ENCODE measurements around the gene BMPR1B.
"Not testable (repeated sequence)": the region's sequence is repeated elsewhere in the genome, so short reads cannot be mapped to it uniquely, and the experiment has no call there.

BMPR1B gene

DNA sequence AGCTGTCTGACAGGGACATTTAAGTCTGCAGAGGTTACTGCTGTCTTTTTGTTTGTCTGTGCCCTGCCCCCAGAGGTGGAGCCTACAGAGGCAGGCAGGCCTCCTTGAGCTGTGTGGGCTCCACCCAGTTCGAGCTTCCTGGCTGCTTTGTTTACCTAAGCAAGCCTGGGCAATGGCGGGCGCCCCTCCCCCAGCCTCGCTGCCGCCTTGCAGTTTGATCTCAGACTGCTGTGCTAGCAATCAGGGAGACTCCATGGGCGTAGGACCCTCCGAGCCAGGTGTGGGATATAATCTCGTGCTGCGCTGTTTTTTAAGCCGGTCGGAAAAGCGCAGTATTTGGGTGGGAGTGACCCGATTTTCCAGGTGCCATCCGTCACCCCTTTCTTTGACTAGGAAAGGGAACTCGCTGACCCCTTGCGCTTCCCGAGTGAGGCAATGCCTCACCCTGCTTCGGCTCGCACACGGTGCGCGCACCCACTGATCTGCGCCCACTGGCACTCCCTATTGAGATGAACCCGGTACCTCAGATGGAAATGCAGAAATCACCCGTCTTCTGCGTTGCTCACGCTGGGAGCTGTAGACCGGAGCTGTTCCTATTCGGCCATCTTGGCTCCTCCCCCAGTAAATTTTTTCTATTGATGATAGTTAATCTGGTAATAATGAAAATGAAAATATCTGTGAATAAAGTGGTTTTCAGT is 83.6 kb downstream of the BMPR1B start:
- not testable (repeated sequence) for DNase-seq

DNA sequence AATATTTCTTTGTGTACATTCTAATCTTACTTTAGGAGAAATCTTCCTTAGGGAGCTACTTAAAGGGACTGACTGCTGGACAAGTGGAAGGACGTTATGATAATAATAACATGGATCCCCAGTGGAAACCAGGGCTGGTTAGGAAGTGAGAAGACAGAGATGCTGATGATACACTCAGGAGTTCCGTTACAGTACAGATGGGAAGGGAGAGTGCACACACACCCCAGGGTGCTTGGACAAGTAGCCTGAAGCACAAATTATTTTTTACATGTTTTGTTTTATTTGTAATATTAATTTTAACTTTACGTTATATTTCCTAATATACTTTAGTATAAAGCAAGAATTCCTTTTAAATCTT is 84.1 kb downstream of the BMPR1B start:
- DNase-seq: no peak

DNA sequence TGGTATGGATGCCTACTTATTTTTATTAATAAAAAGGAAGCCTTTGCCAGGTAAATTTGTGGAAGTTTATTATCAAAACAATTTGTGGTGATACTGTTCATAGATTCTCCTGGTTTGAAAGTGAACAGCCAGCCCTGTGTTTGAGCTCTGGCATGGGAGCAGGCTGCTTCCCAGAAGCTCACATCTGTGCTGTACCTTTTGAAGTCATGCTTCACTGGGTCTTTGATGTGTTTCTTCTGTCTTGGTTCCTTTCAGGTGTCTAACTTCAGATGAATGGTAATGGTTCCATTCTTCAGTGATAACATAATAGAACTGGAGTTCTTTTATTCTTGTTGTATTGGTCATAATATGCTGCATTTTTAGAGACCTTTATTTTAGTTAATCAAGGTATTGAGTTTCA is 85.5 kb downstream of the BMPR1B start:
- DNase-seq: no peak

- DNase-seq: no peak
Observed at GRCh38 chr4:94848326-94848725, 90.6 kb downstream of the BMPR1B start.

GRCh38 chr4:94849901-94850300 is 92.1 kb downstream of the BMPR1B start:
- DNase-seq: no peak

GRCh38 chr4:94852616-94853015 is 94.9 kb downstream of the BMPR1B start:
- no peak for DNase-seq

GRCh38 chr4:94856030-94856429 is 98.3 kb downstream of the BMPR1B start:
- DNase-seq: no peak

DNA sequence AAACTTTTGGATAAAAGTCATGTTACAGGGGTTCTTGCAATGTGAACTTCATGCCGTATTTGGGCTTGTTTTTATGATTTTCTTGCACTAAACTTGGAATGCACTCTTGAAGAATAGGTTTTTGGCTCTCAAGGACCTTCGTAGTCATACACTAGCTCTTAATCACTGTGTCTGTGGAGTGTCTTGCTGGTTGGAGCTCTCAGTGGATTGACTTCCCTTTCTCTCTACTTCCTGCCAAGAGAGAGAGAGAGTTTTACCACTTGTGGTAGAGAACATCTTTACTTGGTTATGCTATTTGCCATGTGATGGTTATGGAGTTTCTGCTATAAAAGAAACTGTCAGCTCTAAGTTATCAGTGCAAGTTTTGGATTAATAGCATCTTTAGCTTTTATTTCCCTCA is 112.4 kb downstream of the BMPR1B start:
- no peak for DNase-seq

- no peak for DNase-seq
Observed at GRCh38 chr4:94871644-94872305, 114.0 kb downstream of the BMPR1B start.

- DNase-seq: no peak
Observed at GRCh38 chr4:94877973-94878372, 120.2 kb downstream of the BMPR1B start.

GRCh38 chr4:94880956-94881355 is 123.2 kb downstream of the BMPR1B start:
- no peak for DNase-seq

DNA sequence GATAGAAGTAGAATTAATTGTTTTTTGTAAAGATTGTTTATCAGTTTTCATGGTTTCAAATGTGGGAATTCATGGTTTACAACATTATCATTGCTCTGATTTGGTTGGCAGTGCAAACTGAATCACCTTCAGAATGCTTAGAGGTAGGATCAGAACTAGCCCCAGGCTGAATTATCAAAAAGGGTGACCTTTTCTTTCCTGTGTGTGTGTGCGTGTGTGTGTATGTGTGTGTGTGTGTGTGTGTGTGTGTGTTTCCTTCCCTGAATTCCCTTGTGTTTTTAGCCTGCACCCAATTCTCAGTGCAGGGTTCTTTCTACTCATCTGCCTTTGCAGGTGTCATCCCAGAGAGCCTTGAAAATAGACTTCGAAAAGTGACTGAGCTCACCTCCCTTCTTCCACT is 125.0 kb downstream of the BMPR1B start:
- no peak for DNase-seq

- no peak for DNase-seq
Observed at GRCh38 chr4:94887027-94887426, 129.3 kb downstream of the BMPR1B start.

DNA sequence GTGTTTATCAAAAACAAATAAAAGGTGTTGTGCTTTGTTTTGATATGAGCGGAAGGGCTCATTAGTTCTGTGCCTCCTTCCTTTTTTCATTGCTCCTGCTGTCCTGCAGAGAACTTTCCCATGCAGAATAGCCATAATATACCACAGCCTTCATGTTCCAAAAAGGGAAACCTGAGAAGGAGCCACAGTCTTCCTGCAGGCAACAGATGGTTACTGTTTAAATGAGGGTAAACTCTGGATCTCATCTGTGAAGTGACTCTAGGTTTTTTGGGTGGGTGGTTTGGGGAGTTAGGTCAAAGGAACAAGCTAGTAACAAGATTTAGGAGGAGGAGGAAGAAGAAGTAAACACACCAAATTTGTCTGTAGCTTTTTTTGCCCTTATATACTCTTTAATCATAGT is 131.8 kb downstream of the BMPR1B start:
- peak; percentile 3 to 50 for DNase-seq

DNA sequence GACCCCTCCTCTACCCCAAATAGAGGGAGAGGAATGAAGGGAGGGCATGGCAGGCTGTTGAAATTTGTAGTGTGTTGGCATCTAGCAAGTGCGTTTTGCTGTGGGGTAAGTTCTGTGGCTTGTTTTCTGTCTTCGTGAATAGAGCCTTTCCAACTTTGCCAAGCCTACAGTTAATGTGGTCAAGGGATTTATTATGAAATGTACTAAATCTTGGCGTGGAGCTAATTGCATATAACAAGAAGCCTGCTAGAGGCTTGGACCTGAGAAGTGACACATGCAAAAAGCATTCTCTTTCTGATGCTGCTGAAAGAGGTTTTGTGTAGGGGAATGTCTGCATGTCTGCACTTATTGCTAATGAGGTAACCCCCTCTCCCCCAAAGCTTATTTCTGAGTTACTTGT is 132.2 kb downstream of the BMPR1B start:
- DNase-seq: no peak

GRCh38 chr4:94890579-94890978 is 132.8 kb downstream of the BMPR1B start:
- DNase-seq: no peak

DNA sequence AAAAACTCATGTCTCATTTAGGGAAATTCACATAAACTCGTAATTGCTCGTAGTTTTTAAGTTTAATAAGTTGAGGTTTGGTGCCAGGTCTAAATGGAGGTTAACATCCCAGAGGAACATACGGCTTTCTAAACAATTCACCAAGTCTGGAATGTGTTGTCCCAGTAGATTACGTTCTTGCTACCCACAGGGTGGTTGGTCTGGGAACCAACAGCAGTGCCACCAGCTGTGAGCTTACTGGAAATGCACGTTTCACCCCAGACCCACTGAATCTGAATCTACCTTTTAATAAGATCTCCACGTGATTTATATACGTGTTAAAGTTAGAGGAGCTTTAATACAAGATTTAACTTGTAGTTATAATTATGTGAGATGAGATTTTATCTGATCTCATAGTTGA is 134.3 kb downstream of the BMPR1B start:
- no peak for DNase-seq

- DNase-seq: no peak
Observed at GRCh38 chr4:94895081-94895480, 137.3 kb downstream of the BMPR1B start.

GRCh38 chr4:94897023-94897422 is 139.3 kb downstream of the BMPR1B start:
- DNase-seq: no peak

DNA sequence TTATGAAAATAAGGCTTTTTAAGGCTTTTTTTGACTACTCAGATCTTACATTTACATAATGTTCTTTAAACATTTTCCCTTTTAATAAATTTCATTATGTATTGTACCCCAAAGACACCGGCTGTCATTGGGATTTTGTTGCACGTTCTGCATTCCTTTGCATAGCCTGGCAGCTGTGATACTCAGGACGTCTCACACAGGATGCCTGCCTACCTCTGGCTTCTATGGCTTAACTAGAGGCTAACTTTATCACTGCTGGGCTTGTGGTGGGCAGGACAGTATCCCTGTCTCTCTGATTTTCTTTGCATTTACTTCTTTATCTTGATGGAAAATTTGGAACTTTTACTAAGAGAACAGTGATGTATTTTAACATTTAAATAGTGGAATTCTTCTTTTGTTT is 147.8 kb downstream of the BMPR1B start:
- no peak for DNase-seq

- DNase-seq: no peak
Observed at GRCh38 chr4:94909645-94910044, 151.9 kb downstream of the BMPR1B start.

- no peak for DNase-seq
Observed at GRCh38 chr4:94911106-94911505, 153.4 kb downstream of the BMPR1B start.

GRCh38 chr4:94912606-94913005 is 154.9 kb downstream of the BMPR1B start:
- no peak for DNase-seq

GRCh38 chr4:94913316-94913715 is 155.6 kb downstream of the BMPR1B start:
- no peak for DNase-seq

- no peak for DNase-seq
Observed at GRCh38 chr4:94917146-94917545, 159.4 kb downstream of the BMPR1B start.

All from NCI-H524 (cell line).